ENCODE measurements around the gene DOP1B.

DOP1B gene

GRCh38 chr21:36156815-36157670 lies at the start of gene DOP1B:
Gene DOP1B, plus strand, starts transcription at chr21:36156824. Its CDS starts 7,910 bp downstream, at chr21:36164734.
- ATAC-seq = peak; percentile 17
- Mint-ChIP-seq H3K36me3 (ENCODE audit: low read depth) (peaks cover 3% of the 10 kb centered on the region), H3K4me1 (peaks cover 20% of the 10 kb centered on the region), H3K9me3 (no peaks in the 10 kb centered on the region), H3K27me3 (no peaks in the 10 kb centered on the region), H3K4me3 (peak within 1 kb of the TSS; percentile 77), H3K27ac (no peak within 1 kb of the TSS)
- peak; percentile 48 for DNase-seq

GRCh38 chr21:36109868-36110267 lies 46.8 kb upstream of the DOP1B start:
- no peaks in the 10 kb centered on the region for H3K9me3 Mint-ChIP-seq
- H3K36me3 Mint-ChIP-seq (ENCODE audit: low read depth) = no peaks in the 10 kb centered on the region
- H3K4me3 Mint-ChIP-seq = no peak overlapping the region
- no peak overlapping the region for H3K27ac Mint-ChIP-seq
- ATAC-seq (no peak), DNase-seq (no peak)
- H3K4me1 Mint-ChIP-seq = peaks cover 28% of the 10 kb centered on the region
- H3K27me3 Mint-ChIP-seq = peaks cover 18% of the 10 kb centered on the region

GRCh38 chr21:36111238-36111637 lies 45.4 kb upstream of the DOP1B start:
- no peak for ATAC-seq
- H3K36me3 Mint-ChIP-seq (ENCODE audit: low read depth) = no peaks in the 10 kb centered on the region
- no peak overlapping the region for H3K4me3 Mint-ChIP-seq
- H3K4me1 Mint-ChIP-seq = peaks cover 32% of the 10 kb centered on the region
- no peak for DNase-seq
- H3K27ac Mint-ChIP-seq = no peak overlapping the region
- H3K27me3 Mint-ChIP-seq = peaks cover 7% of the 10 kb centered on the region
- H3K9me3 Mint-ChIP-seq = no peaks in the 10 kb centered on the region

GRCh38 chr21:36113647-36114428 lies 42.8 kb upstream of the DOP1B start:
- peak overlapping the region; percentile 80 for H3K27ac Mint-ChIP-seq
- H3K4me3 Mint-ChIP-seq = peak overlapping the region; percentile 77
- H3K4me1 Mint-ChIP-seq = peaks cover 32% of the 10 kb centered on the region
- no peaks in the 10 kb centered on the region for H3K36me3 Mint-ChIP-seq (ENCODE audit: low read depth)
- ATAC-seq = peak; percentile 38
- H3K9me3 Mint-ChIP-seq = no peaks in the 10 kb centered on the region
- no peaks in the 10 kb centered on the region for H3K27me3 Mint-ChIP-seq
- DNase-seq = peak; percentile 46

GRCh38 chr21:36115138-36115730 lies 41.4 kb upstream of the DOP1B start:
- Mint-ChIP-seq H3K27ac (no peak overlapping the region), H3K9me3 (no peaks in the 10 kb centered on the region), H3K4me1 (peaks cover 32% of the 10 kb centered on the region), H3K27me3 (no peaks in the 10 kb centered on the region), H3K36me3 (ENCODE audit: low read depth) (no peaks in the 10 kb centered on the region), H3K4me3 (no peak overlapping the region)
- no peak for DNase-seq
- no peak for ATAC-seq

GRCh38 chr21:36117286-36117741 lies 39.3 kb upstream of the DOP1B start:
- Mint-ChIP-seq H3K4me3 (no peak overlapping the region), H3K9me3 (no peaks in the 10 kb centered on the region), H3K27me3 (no peaks in the 10 kb centered on the region), H3K36me3 (ENCODE audit: low read depth) (no peaks in the 10 kb centered on the region), H3K27ac (no peak overlapping the region), H3K4me1 (peaks cover 30% of the 10 kb centered on the region)
- DNase-seq (no peak), ATAC-seq (no peak)

- DNase-seq (no peak), ATAC-seq (no peak)
- Mint-ChIP-seq H3K9me3 (no peaks in the 10 kb centered on the region), H3K27me3 (no peaks in the 10 kb centered on the region), H3K4me3 (no peak overlapping the region), H3K4me1 (peaks cover 2% of the 10 kb centered on the region), H3K36me3 (ENCODE audit: low read depth) (no peaks in the 10 kb centered on the region), H3K27ac (no peak overlapping the region)
These were observed 36.2 kb upstream of the DOP1B start for GRCh38 chr21:36120304-36120888.

GRCh38 chr21:36122977-36123376 lies 33.6 kb upstream of the DOP1B start:
- Mint-ChIP-seq H3K4me3 (no peak overlapping the region), H3K9me3 (no peaks in the 10 kb centered on the region), H3K36me3 (ENCODE audit: low read depth) (no peaks in the 10 kb centered on the region), H3K4me1 (peaks cover 3% of the 10 kb centered on the region), H3K27me3 (no peaks in the 10 kb centered on the region), H3K27ac (no peak overlapping the region)
- DNase-seq = no peak
- no peak for ATAC-seq

GRCh38 chr21:36124395-36124794 lies 32.2 kb upstream of the DOP1B start:
- DNase-seq (no peak), ATAC-seq (no peak)
- no peak overlapping the region for H3K4me3 Mint-ChIP-seq
- no peaks in the 10 kb centered on the region for H3K36me3 Mint-ChIP-seq (ENCODE audit: low read depth)
- H3K9me3 Mint-ChIP-seq = no peaks in the 10 kb centered on the region
- H3K4me1 Mint-ChIP-seq = peaks cover 3% of the 10 kb centered on the region
- H3K27ac Mint-ChIP-seq = no peak overlapping the region
- no peaks in the 10 kb centered on the region for H3K27me3 Mint-ChIP-seq

- DNase-seq = peak; percentile 57
- H3K4me3 Mint-ChIP-seq = no peak overlapping the region
- no peaks in the 10 kb centered on the region for H3K9me3 Mint-ChIP-seq
- H3K4me1 Mint-ChIP-seq = peaks cover 7% of the 10 kb centered on the region
- no peaks in the 10 kb centered on the region for H3K27me3 Mint-ChIP-seq
- ATAC-seq = no peak
- no peak overlapping the region for H3K27ac Mint-ChIP-seq
- H3K36me3 Mint-ChIP-seq (ENCODE audit: low read depth) = no peaks in the 10 kb centered on the region
These were observed 31.0 kb upstream of the DOP1B start for GRCh38 chr21:36125512-36126207.

- Mint-ChIP-seq H3K4me3 (no peak overlapping the region), H3K27ac (no peak overlapping the region), H3K27me3 (no peaks in the 10 kb centered on the region), H3K9me3 (no peaks in the 10 kb centered on the region), H3K36me3 (ENCODE audit: low read depth) (no peaks in the 10 kb centered on the region), H3K4me1 (peaks cover 10% of the 10 kb centered on the region)
- DNase-seq (no peak), ATAC-seq (no peak)
These were observed 30.4 kb upstream of the DOP1B start for GRCh38 chr21:36126208-36126565.

- Mint-ChIP-seq H3K4me3 (no peak overlapping the region), H3K36me3 (ENCODE audit: low read depth) (no peaks in the 10 kb centered on the region), H3K4me1 (peaks cover 10% of the 10 kb centered on the region), H3K27ac (no peak overlapping the region), H3K9me3 (no peaks in the 10 kb centered on the region), H3K27me3 (no peaks in the 10 kb centered on the region)
- DNase-seq = no peak
- ATAC-seq = no peak
These were observed 30.0 kb upstream of the DOP1B start for GRCh38 chr21:36126621-36127110.

GRCh38 chr21:36127250-36127904 lies 29.2 kb upstream of the DOP1B start:
- Mint-ChIP-seq H3K36me3 (ENCODE audit: low read depth) (no peaks in the 10 kb centered on the region), H3K27ac (no peak overlapping the region), H3K9me3 (no peaks in the 10 kb centered on the region), H3K4me1 (peaks cover 10% of the 10 kb centered on the region), H3K27me3 (no peaks in the 10 kb centered on the region), H3K4me3 (no peak overlapping the region)
- ATAC-seq (no peak), DNase-seq (no peak)
